Coronary artery (tissue), 2 donors: ENCODE measurements around the gene METTL15.
"Not testable (repeated sequence)": the region's sequence is repeated elsewhere in the genome, so short reads cannot be mapped to it uniquely, and the experiment has no call there.

Experiments used
- DNase-seq: peaks from one replicate; pipeline ENCODE4 v3.0.0-alpha.2; 2017; ENCODE audit warnings: low spot score
- H3K27ac ChIP-seq, 2 donors: fragments of 200-600 bp; sonication (generic); one replicate each; pipeline ENCODE4 v1.5.1; 2016 to 2019
- H3K4me3 ChIP-seq: fragments of 200-600 bp; sonication (generic); 2 replicates; pipeline ENCODE4 v1.5.1; 2016; ENCODE audit warnings: mild to moderate bottlenecking, moderate library complexity
- TF ChIP-seq, protein P1 (sequence below): fragments of 200-600 bp; sonication (generic); IDR thresholded peaks from one replicate; pipeline ENCODE4 v1.5.1; 2019; ENCODE audit warnings: antibody characterized with exemption

The METTL15 gene

DNA sequence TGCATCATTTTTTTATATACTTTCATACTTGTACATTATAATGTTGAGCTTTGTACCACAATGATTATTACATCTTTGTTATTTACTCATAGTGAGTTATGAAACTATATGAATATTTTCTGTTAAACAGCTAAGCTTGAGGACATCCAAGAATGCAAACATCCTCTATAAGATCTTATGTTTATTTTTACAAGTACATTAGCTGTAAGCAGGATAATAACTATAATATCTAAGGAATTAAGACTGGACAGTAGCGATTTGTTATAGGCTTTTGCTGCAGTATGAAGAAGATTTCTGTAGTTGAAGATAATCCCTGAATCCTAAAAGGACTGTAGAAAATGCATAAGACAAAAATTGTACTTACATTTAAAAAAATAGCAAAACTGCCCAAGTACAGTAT lies 176.0 kb downstream of the METTL15 start:
- H3K4me3 ChIP-seq, result no peak overlapping the region
- no peak overlapping the region for H3K27ac ChIP-seq
- DNase-seq, result no peak
- TF ChIP-seq, protein P1, sequence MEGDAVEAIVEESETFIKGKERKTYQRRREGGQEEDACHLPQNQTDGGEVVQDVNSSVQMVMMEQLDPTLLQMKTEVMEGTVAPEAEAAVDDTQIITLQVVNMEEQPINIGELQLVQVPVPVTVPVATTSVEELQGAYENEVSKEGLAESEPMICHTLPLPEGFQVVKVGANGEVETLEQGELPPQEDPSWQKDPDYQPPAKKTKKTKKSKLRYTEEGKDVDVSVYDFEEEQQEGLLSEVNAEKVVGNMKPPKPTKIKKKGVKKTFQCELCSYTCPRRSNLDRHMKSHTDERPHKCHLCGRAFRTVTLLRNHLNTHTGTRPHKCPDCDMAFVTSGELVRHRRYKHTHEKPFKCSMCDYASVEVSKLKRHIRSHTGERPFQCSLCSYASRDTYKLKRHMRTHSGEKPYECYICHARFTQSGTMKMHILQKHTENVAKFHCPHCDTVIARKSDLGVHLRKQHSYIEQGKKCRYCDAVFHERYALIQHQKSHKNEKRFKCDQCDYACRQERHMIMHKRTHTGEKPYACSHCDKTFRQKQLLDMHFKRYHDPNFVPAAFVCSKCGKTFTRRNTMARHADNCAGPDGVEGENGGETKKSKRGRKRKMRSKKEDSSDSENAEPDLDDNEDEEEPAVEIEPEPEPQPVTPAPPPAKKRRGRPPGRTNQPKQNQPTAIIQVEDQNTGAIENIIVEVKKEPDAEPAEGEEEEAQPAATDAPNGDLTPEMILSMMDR, result no peak

GRCh38 chr11:28289444-28289843 lies 181.3 kb downstream of the METTL15 start:
- Histone ChIP-seq H3K27ac (no peak overlapping the region), H3K4me3 (no peak overlapping the region)
- TF ChIP-seq, protein P1, result no peak
- DNase-seq, result no peak

GRCh38 chr11:28290995-28291394 lies 182.8 kb downstream of the METTL15 start:
- not testable (repeated sequence) for H3K27ac ChIP-seq, DNase-seq, H3K4me3 ChIP-seq

- H3K4me3 ChIP-seq, result no peak overlapping the region
- no peak for DNase-seq
- TF ChIP-seq, protein P1, result no peak
- H3K27ac ChIP-seq, result no peak overlapping the region
Measured at GRCh38 chr11:28296426-28296825, 188.2 kb downstream of the METTL15 start.

- DNase-seq, result no peak
- TF ChIP-seq, protein P1, result no peak
- no peak overlapping the region for H3K4me3 ChIP-seq
- no peak overlapping the region for H3K27ac ChIP-seq
Measured at GRCh38 chr11:28298209-28298608, 190.0 kb downstream of the METTL15 start.

GRCh38 chr11:28303477-28304191 lies 195.4 kb downstream of the METTL15 start:
- TF ChIP-seq, protein P1, result no peak
- Histone ChIP-seq H3K4me3 (no peak overlapping the region), H3K27ac (no peak overlapping the region)
- DNase-seq, result no peak

GRCh38 chr11:28315440-28315839 lies 207.3 kb downstream of the METTL15 start:
- TF ChIP-seq, protein P1, result no peak
- H3K27ac ChIP-seq, result no peak overlapping the region
- H3K4me3 ChIP-seq, result no peak overlapping the region
- no peak for DNase-seq
